ENCODE measurements around the gene IFT74. TPM values are rescaled to one million over a fixed set of nuclear protein-coding genes. Genes with fewer than 3 reads are reported as not detected.

Gene IFT74
- total RNA-seq, 1 donor from 2014 or later = 8.5 TPM

DNA sequence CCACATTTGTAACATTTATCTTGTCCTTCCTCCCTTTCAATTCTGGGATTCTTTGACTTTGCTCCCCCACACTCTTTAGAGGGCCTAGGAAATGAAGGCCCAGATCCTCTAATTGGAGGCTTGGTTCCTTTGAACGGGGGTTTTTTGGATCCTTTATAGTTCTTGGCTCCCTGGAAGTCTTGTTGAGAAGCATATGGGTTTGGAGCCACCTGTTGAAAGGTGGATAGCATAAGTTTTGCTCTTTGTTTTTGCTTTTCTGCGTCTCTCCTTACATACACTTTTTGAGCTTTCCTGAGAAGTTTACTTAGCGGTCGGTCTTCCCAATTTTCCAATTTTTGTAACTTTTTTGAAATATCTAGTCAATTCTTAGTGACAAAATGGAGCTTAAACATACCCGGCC is 17.8 kb downstream of the IFT74 start:
- no peak for DNase-seq (ENCODE audit: low spot score)

DNA sequence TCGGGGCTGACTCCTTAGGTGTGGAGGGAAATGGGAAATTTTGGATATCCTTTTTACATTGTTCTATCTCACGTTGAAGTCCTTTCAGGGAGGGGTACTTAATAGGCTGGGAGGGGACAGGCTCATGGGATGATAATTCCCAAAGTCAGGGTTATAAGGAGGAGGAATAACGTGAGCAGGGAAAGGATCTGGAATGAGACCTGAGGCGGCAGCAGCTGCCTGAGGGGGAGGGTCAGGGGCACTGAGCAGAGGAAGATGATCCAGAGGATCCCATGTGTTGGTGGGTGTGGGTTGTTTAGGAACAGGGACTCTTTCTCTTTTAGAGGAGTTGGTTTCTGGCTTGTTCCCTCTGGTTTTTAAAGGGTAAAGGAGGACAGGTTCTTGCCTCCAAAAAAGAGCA is 18.7 kb downstream of the IFT74 start:
- DNase-seq (ENCODE audit: low spot score) = no peak

DNA sequence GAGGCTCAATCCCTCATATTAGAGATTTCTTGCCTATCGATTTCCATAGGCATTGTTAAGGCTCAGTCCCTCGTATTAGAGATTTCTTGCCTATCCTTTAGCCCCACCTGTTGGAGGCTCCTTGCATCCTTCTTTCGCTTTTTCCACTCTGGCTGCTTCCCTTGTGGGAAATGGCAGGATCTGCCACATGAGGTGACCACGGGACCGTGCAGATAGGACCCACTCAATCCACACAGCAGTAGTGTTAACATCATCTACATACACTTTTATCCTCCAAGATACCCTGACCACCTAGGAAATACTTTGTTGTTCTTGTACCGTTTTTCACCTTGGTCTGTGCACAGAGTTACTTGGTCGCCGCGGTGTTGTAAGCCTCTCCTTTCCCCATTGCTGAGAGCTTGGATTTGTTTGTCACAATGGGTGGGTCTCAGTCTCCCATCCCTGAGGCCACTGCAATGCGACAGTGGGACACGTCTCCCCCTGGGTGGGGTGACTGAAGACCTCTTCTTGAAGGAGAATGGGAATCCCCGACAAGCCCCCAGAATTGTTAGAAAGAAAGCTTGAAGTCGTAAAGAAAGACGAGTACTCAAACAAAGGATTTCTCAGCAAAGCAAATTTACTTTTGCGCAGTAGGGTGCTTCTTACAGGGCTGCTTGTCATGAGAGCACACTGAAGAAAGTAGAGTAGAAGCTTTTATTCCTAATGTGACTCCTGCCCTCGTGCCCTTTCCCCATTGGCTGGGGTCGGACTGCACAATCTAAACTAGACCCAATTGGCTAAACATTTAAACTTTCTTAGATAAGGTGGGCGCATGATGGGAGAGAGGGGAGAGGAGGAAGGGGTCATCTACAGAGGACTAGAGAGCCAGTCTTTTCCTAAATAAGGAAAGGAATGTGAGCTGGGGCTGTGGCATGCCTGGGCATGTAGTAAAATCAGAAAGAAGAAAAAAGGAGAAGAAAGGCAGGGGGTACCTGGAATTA is 19.8 kb downstream of the IFT74 start:
- no peak for DNase-seq (ENCODE audit: low spot score)

DNA sequence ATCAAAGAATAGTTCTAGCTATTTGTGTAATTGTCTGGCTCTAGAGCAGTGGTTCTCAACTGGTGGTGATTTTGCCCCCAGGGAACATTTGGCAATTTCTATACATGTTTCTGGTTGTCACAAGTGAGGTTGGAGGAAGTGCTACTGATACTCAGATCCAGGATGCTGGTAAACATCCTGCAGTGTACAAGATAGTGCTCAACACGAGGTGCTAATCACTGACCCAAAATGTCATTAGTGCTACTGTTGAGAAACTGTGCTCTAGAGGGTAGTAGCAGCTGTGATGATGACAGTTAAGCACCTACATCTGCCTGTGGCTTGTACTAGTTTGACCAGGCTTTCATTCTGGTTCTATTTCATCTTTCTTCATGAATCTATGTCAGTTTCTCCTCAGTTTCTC is 27.1 kb downstream of the IFT74 start:
- DNase-seq (ENCODE audit: low spot score) = no peak

DNA sequence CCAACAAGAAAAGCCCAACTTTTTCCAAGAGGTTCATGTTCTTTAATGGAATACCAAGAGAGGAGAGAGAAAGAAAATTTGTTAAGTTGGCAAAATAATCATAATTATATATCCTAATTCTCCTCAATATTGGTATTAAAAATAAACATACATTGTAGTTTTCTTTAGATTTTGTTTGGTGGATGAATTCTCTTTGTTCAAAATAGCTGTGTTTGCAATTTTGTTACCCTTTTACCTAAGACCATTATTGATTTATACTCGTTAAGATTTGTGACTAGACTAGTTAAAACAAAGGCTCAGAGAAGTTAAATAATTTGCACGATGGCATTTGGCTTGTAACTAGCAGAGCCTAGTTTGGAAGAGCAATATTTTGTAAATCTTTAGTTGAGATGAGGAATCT is 39.6 kb downstream of the IFT74 start:
- DNase-seq (ENCODE audit: low spot score) = no peak

DNA sequence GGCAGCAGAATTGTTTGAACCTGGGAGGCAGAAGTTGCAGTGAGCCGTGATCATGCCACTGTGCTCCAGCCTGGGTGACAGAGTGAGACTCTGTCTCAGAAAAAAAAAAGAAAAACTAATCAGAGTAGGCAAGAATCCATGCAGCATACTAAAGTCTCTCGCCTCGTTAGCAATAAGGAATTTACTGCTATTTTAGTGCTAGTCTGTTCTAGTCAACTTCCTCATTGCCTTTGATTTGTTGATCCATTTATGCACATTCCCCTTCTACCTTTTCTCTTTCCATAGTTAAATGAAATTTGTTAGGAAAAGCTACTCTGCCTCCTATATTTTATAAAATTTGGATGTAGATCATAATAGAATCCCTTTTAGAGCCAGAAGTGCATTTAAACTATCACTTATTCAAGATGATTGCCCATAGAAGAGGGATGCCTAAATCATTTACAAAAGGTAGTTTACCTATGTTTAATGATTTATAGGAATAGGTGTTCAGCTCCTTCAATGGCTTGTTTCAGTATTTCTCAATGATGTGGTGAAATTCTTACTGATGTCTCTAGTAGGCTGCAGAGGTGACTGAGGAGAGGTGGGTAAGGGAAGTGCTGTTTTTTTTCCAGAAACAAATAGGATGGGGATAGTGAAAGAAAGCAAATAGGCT is 47.3 kb downstream of the IFT74 start:
- no peak for DNase-seq (ENCODE audit: low spot score)

DNA sequence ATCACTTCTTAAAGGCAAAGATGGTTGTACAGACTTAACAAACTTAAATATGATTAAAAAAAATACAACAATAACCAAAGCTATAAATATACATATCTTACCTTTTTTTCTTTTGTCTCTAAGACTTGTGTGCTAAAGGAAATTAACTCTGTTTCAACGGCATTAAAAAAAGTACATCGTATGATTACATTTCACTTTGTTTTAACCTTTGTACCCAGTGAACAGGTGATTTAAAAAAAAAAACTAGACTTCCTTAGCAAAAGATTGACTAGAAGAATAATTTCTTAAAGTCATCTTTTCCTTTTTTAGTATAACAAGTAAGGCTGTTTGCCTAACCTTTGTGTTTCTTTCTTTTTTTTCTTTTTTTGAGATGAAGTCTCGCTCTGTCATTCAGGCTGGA is 49.3 kb downstream of the IFT74 start, which contains the start of gene LRRC19:
Gene LRRC19 (minus strand): TSS at position 182 of the 400 bp plus-strand sequence. CDS start 5,978 bp downstream, outside the sequence.
- DNase-seq (ENCODE audit: low spot score) = no peak

DNA sequence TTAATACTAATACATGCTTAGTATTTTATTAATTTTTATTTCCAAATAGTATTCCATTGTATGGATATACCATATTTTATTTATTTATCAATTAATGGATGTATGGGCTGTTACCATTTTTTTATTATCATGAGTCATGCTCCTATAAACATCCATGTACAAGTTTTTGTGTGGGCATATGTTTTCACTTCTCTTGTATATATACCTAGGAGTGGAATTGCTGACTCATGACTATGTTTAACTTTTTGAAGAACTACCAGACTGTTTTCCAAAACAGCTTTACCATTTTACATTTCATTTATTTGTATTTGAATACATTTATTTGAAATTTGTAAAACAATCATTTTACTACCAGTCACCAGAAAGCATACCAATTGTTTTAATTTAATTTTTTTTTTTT is 63.4 kb downstream of the IFT74 start:
- DNase-seq (ENCODE audit: low spot score) = no peak

DNA sequence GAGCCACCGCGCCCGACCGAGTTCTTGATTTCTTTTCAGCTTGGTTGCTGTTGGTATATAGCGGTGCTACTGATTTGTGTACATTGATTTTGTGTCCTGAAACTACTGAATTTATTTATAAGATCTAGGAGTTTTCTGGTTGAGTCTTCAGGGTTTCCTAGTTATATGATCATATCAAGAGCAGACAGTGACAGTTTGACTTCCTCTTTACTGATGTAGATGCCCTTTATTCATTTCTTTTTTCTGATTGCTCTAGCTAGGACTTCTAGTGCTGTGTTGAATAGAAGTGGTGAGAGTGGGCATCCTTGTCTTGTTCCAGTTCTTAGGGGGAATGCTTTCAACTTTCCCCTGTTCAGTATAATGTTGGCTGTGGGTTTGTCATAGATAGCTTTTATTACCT is 66.7 kb downstream of the IFT74 start:
- no peak for DNase-seq (ENCODE audit: low spot score)

DNA sequence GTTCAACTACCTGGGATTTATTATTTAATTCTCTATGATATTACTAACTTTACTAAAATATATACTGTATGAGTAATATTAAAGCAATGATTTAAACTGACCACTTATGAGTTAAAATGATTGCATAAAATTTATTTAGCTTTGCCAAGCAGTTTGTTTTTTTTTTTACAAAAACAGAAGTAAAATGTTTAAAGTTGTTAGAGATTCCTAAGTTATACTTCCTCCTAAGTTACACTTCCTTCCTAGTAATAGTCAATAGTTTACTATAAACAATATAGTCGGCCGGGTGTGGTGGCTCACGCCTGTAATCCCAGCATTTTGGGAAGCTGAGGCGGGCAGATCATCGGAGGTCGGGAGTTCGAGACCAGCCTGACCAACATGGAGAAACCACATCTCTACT is 73.0 kb downstream of the IFT74 start:
- DNase-seq (ENCODE audit: low spot score) = no peak

DNA sequence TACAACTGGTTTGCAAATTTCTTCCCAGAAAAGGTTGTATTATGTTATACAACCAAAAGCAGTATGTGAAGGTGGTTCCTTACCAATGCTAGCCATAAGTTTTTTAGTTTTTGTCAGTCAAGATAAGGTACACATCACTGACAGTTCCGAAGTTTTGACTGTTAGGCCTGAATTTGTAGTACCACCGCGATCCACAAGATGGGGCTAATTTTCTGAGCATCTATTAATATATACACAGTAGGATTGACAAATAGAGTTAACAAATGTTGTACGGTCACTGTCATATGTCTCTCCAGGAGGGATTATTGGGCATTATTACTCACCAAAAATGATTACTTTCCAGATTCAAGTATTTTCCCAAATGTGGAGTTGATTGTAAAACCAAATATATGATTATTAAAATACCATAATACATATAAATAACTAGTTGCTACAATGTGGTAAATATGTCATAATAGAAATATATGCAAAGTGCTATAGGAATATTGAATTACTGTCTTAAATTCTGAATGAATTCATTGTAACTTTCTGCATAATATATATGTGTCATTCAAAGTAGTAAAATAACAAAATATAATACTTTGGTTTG is 77.7 kb downstream of the IFT74 start:
- no peak for DNase-seq (ENCODE audit: low spot score)

DNA sequence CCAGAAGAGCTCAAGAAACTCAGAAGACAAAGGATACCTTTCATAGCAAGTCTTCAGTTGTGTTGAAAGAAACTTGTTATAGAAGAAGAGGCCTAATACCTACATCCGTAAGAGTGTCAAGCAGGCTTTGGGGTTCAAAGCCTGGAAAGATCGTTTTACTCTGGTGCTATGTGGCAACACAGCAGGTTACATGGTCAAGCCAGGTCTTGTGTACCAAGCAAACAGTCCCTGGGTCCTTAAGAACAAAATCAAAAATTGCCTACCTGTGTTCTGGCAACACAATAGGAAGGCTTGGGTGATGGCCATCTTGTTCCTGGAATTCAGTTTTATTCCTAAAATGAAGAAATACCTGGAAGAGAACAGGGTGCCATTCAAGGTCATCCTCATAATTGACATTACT is 81.3 kb downstream of the IFT74 start:
- DNase-seq (ENCODE audit: low spot score) = no peak

DNA sequence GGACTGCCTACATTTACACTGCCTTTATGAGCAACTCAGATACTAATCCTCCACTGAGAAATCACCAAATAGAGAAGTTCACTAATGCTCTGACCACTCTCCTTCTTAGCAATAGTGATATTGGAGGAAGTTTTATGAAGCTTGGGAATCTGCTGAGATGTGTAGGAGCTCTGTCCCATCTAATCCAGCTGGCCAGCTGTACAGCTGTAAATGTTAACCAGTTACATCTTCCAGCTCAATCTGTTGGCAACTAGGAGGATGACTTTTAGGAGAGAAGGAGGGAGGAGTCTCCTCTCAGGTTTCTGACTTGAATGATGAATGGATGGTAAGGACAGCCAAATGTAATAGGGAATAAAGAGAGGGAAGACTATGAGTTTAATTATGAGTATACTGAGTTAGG is 85.5 kb downstream of the IFT74 start:
- DNase-seq (ENCODE audit: low spot score) = no peak

DNA sequence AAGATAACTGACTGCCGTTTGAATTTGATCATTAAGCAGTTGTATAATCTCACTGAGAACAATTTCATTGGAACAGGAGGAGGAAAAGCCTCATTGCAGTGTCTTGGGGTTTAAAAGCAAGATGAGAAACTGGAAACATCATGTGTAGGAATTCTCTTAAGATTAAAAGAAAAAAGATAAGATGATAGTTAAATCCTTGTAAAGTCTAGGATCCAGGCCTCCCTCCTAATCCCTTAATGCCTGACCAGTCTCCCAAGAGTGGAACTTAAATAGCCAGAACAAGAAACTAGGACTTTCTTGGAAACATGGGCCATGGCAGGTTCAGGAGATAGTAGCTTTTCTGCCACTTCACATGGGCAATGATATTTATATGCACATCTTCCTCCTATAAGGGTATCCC is 86.3 kb downstream of the IFT74 start:
- DNase-seq (ENCODE audit: low spot score) = no peak

DNA sequence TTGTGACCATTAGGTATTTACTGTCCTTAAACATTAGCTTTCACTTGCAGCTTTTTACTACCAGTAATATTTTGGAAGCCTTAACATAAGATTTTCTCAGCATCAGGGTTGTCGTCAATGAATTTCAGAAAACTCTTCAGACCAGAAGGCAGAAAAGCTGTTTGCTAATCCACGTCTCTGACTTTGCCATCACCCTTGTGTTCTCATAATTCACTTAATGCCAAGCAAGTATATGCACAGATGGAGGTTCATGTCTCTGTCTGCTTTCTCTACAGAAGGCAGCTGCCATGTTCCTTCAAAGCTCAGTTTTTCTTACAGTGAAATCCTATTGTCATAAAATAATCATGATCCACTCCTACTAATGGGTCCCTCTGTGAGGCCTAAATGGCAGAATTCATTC is 87.0 kb downstream of the IFT74 start:
- no peak for DNase-seq (ENCODE audit: low spot score)

DNA sequence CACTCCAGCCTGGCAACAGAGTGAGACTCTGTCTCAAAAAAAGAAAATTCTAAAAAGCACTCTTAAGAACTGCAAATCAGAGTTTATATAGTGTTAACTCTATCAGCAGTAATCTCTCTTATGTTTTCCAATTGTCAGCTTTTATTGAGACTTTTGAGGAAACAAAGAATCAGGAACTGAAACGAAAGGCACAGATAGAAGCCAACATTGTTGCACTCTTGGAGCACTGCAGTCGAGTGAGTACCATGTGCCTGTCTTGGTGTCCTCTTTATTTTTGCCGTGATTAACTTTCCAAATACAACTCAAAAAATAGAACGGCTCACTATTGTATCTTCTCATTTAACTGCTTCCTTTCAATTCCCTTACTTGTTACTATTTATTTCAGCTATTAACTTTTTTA is 90.9 kb downstream of the IFT74 start:
- DNase-seq (ENCODE audit: low spot score) = no peak

DNA sequence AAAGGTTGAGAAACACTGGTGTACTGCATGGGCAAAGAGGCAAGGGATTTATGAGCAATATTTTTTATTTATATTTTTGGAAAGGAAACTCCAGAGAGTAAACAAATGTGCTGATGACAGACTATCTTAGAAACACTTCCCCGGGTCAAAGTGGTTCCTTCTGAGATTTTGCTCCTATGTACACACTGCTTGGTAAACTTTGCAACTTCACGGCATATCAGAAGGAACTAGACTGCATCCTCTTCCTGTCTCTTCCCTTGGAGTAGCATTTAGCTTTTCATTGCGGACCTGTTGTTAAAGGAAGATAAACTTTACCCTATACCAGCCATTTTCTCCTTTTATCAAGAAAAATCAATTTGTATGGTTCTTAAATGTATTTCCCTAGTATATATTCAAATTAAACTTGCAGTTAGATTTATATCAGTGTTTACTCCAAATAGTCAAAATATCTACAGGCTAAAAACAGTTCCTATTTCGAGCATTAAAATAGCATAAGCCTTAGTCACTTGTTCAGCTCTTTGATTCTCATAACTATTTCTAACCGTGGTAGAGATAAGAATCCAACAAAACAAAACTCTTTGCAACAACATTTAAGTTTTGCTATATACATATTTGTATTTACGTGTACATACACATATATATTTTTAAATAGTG is 97.3 kb downstream of the IFT74 start:
- DNase-seq (ENCODE audit: low spot score) = no peak

DNA sequence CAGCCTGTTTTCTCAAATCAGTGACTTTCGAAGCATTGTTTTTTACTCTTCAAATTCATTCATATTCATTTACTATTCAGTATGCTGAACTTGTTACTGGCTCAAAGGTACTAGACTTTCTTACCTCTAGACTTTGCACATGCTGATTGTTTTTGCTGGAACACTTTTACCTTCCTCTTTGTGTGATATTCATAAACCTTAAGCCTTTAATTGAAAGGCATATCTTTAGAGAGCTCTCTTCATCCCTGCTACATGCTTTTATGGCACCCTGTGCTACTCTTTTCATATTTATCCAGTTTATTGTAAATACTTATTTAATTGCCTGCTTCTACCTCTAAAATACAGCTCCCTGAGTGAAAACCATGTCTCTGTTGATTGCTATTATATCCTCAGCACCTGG is 97.9 kb downstream of the IFT74 start:
- DNase-seq (ENCODE audit: low spot score) = no peak

DNA sequence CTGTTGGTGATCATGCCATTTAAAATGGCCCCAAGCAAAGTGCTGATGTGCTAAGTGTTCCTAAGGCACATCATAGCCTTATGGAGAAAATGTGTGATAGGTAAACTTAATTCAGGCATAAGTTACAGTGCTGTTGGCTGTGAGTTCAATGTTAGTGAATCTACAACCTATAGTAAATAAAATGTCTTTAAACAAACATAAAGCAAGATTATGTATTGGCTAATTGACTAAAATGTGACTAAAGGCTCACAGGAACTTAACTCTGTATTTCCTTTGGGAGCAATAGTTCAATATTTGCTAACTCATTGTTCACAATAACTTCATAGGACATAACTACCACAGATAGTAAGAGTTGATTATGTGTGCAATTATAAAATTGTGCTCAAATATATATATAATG is 98.6 kb downstream of the IFT74 start:
- DNase-seq (ENCODE audit: low spot score) = no peak

DNA sequence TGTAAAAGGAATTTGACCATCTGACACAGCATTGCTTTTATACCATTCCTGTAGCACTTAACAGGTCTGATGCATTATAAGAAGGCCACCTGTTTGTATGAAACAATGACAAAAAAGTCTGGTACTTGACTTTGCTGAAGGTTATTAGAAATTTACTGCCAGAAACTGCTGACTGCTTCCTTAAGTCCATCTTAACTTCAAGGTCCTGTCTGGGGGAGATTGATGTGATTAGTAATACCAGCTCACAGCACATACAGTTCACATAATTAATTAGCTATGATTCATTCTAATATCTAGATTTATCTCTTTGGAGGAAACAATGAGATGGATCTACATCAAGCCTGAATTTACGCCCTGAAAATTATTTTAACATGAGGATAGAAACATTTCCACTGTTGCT is 103.2 kb downstream of the IFT74 start:
- DNase-seq (ENCODE audit: low spot score) = no peak

DNA sequence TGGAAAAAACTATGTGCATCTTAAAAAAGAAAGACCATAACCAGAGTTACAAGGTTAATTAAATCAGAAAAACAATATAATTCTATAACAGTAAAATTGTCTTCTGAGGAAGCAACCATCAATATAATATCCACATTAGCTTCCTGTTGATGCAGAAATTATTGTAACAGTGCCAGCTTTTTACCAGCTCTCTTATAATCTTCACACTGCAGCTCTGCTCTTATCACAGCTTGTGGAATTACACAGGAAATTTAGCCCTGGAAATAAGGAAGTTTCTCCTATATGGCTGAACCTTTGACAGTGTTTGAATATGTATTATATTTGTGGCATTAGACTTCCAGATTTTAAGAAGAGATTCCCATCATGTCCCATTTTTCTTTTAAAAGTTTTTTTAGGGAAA is 103.7 kb downstream of the IFT74 start:
- no peak for DNase-seq (ENCODE audit: low spot score)

DNA sequence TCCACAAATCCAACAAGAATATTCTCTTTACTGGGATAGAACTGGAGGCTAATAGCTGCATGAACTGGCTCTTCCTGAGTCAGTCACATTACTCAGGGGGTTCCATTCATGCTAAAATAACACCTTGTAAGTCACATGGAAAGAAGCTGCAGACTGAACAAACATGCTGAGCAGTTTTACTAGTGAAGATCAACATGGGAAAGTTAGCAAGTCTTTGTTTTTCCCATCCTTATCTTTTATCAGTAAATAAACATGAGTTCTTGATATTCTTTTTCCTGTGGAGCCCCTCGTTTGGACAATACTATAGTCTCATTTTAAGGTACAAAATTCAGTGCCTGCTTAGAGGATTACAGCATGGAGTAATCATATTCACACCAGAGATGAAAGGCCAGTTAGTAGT is 109.1 kb downstream of the IFT74 start:
- DNase-seq (ENCODE audit: low spot score) = no peak
